Suprapubic skin (tissue), 4 donors: ENCODE results near the gene TUBB6.

Experiments
- CTCF ChIP-seq, 2 donors: fragments of 200-600 bp in 1 of 2; fragments of 450-650 bp in 1 of 2; sonication (generic) in 1 of 2; IDR thresholded peaks; one replicate each; pipeline ENCODE4 v1.5.1; 2016 to 2019; ENCODE audit warnings: antibody characterized with exemption in 2 of 2, mild to moderate bottlenecking in 1 of 2, moderate library complexity in 1 of 2
- EP300 ChIP-seq: sonication (generic); formaldehyde crosslinking; IDR thresholded peaks from one replicate; pipeline ENCODE4 v1.6.1; 2017; ENCODE audit warnings: antibody characterized with exemption
- POLR2A ChIP-seq, 2 donors: fragments of 450-650 bp; IDR thresholded peaks; one replicate each; pipeline ENCODE4 v1.6.1; 2017; ENCODE audit warnings: antibody characterized with exemption in 2 of 2, mild to moderate bottlenecking in 2 of 2, moderate library complexity in 2 of 2
- POLR2AphosphoS5 ChIP-seq, 3 donors: sonication (generic); formaldehyde crosslinking; IDR thresholded peaks; one replicate each; pipeline ENCODE4 v1.6.1; 2017; ENCODE audit warnings: antibody characterized with exemption in 3 of 3

GRCh38 chr18:12295389-12296086 lies 12.5 kb upstream of the TUBB6 start:
- TF ChIP-seq POLR2A (IDR thresholded peaks at IDR 0.05) (no peak), CTCF (IDR thresholded peaks at IDR 0.05) (no peak), POLR2AphosphoS5 (IDR thresholded peaks at IDR 0.05) (no peak), EP300 (no peak)
